Endothelial cell of umbilical vein (primary cell): Measurements from ENCODE around the gene WDR55. TPM values are rescaled to one million over a fixed set of nuclear protein-coding genes. Genes with fewer than 3 reads are reported as not detected.
"Not testable (repeated sequence)": the region's sequence is repeated elsewhere in the genome, so short reads cannot be mapped to it uniquely, and the experiment has no call there.

Experiments used
- BruUV-seq: library from RNA; stranded (reverse); fragments of 400-500 nt; replicated peaks from 2 replicates; lab custom pipeline; 2021; lab: Mats Ljungman, UMichigan
- CTCF ChIA-PET: fragments of 300-600, 350-600 bp; sonication (Branson Sonifier 250); formaldehyde crosslinking; loops from one replicate; lab custom pipeline; 2021; ENCODE audit warnings: antibody characterized with exemption, inconsistent platforms; lab: Charles Lee
- POLR2A ChIA-PET: fragments of 300-600, 350-600 bp; sonication (Branson Sonifier 250); formaldehyde crosslinking; loops from one replicate; lab custom pipeline; 2021; ENCODE audit warnings: antibody characterized with exemption, inconsistent platforms; lab: Charles Lee
- DNase-seq: peaks from one replicate; pipeline ENCODE4 v3.0.0-alpha.2; 2011; ENCODE audit warnings: low read depth, low spot score
- FAIRE-seq: peaks from 2 replicates; lab custom pipeline; 2011; peaks lifted over from hg19 to GRCh38; lab: Jason Lieb, UNC
- H2AFZ ChIP-seq: 2 replicates; pipeline ENCODE4 v1.6.0; 2012; ENCODE audit warnings: low read depth, low read length, control low read depth, inconsistent platforms
- H3K27ac ChIP-seq: 2 replicates; pipeline ENCODE4 v1.5.1; 2011; ENCODE audit warnings: low read depth, mild to moderate bottlenecking, control low read depth, low read length, moderate library complexity; ENCODE audit not compliant: insufficient read depth
- H3K27me3 ChIP-seq, 2 experiments: 2 replicates each; pipeline versions ENCODE4 v1.6.0 to v1.6.1; 2011; ENCODE audit warnings: low read length in 2 of 2, mixed read lengths in 1 of 2; ENCODE audit not compliant: control insufficient read depth in 2 of 2, insufficient read depth in 2 of 2
- H3K36me3 ChIP-seq, 2 experiments: 2 replicates in 1 of 2; 3 replicates in 1 of 2; pipeline ENCODE4 v1.5.1; 2011; ENCODE audit warnings: low read length in 2 of 2, mild to moderate bottlenecking in 1 of 2, moderate library complexity in 1 of 2; ENCODE audit not compliant: control insufficient read depth in 2 of 2, insufficient read depth in 2 of 2; ENCODE audit errors: extremely low read depth in 1 of 2
- H3K4me1 ChIP-seq: 3 replicates; pipeline ENCODE4 v1.5.1; 2011; ENCODE audit warnings: mild to moderate bottlenecking, low read length; ENCODE audit not compliant: control insufficient read depth, insufficient read depth; ENCODE audit errors: extremely low read depth
- H3K4me2 ChIP-seq: 2 replicates; pipeline ENCODE4 v1.6.1; 2011; ENCODE audit warnings: low read length, control low read depth, mixed read lengths; ENCODE audit not compliant: insufficient read depth
- H3K4me3 ChIP-seq, 3 experiments: fragments of 200-600 bp in 1 of 3; sonication (generic), shearing (Covaris generic) in 1 of 3; replicated peaks in 1 of 3; 2 replicates each; pipeline ENCODE4 v1.5.1; 2011 to 2016; ENCODE audit warnings: control low read depth in 3 of 3, low read length in 3 of 3, mild to moderate bottlenecking in 2 of 3, inconsistent platforms in 1 of 3, low read depth in 1 of 3, moderate library complexity in 1 of 3; ENCODE audit not compliant: insufficient read depth in 1 of 3
- H3K79me2 ChIP-seq: 2 replicates; pipeline ENCODE4 v1.6.0; 2012; ENCODE audit warnings: low read length, inconsistent platforms; ENCODE audit not compliant: control insufficient read depth, insufficient read depth
- H3K9ac ChIP-seq: replicated peaks from 2 replicates; pipeline ENCODE3; 2011; ENCODE audit warnings: low read length, control low read depth; ENCODE audit not compliant: insufficient read depth; ENCODE audit errors: extremely low read depth
- H3K9me1 ChIP-seq: replicated peaks from 3 replicates; pipeline ENCODE4 v1.6.0; 2011; ENCODE audit warnings: mild to moderate bottlenecking, low read length; ENCODE audit not compliant: control insufficient read depth, insufficient read depth; ENCODE audit errors: extremely low read depth
- H3K9me3 ChIP-seq: replicated peaks from 2 replicates; pipeline ENCODE4 v1.5.1; 2012; ENCODE audit warnings: low read length, inconsistent platforms; ENCODE audit not compliant: control insufficient read depth, insufficient read depth
- H4K20me1 ChIP-seq: replicated peaks from 2 replicates; pipeline ENCODE3; 2011; ENCODE audit warnings: mild to moderate bottlenecking, low read length; ENCODE audit not compliant: control insufficient read depth, insufficient read depth; ENCODE audit errors: extremely low read depth
- EZH2 ChIP-seq: IDR thresholded peaks from 2 replicates; pipeline ENCODE4 v1.6.1; 2012; ENCODE audit warnings: borderline replicate concordance, low read depth, mild to moderate bottlenecking, moderate library complexity, low read length, inconsistent platforms; ENCODE audit not compliant: severe bottlenecking
- FOS ChIP-seq: IDR thresholded peaks from 2 replicates; pipeline ENCODE4 v1.6.1; 2011; ENCODE audit warnings: mild to moderate bottlenecking, low read length, moderate library complexity, borderline replicate concordance; ENCODE audit not compliant: insufficient read depth
- GATA2 ChIP-seq: IDR thresholded peaks from 2 replicates; pipeline ENCODE4 v1.7.0; 2011; ENCODE audit warnings: low read depth, mild to moderate bottlenecking, moderate library complexity, mixed read lengths, low read length; ENCODE audit not compliant: insufficient read length, insufficient read depth
- JUN ChIP-seq: IDR thresholded peaks from 2 replicates; pipeline ENCODE4 v1.6.1; 2011; ENCODE audit warnings: borderline replicate concordance, low read depth; ENCODE audit not compliant: insufficient read length, insufficient read depth
- MYC ChIP-seq: IDR thresholded peaks from one replicate; pipeline ENCODE4 v1.6.1; 2011; ENCODE audit warnings: mild to moderate bottlenecking, low read depth, low read length
- POLR2A ChIP-seq: IDR thresholded peaks from 2 replicates; pipeline ENCODE4 v1.6.1; 2012; ENCODE audit warnings: low read depth, mild to moderate bottlenecking, control low read depth, low read length
- POLR2AphosphoS5 ChIP-seq: IDR thresholded peaks from 2 replicates; pipeline ENCODE4 v1.6.1; 2012; ENCODE audit warnings: low read depth, mild to moderate bottlenecking, control low read depth, low read length, moderate library complexity; ENCODE audit not compliant: insufficient read depth
- dilution Hi-C: fragments of 300-500 bp; cut with MboI; formaldehyde crosslinking; loops from one replicate; pipeline ENCODE4 v1.15.0; 2019; ENCODE audit warnings: low sequenced_read_pairs; ENCODE audit not compliant: extremely low pct_ligation_motif_present
- intact Hi-C: fragments of 100-400 bp; cut with micrococcal nuclease; formaldehyde crosslinking; loops from one replicate; pipeline ENCODE4 v1.10.0; 2022
- polyA plus RNA-seq, 4 experiments: library from polyadenylated mRNA; depleted of rRNA in 3 of 4; stranded (reverse) in 3 of 4; unstranded in 1 of 4; fragments of >200 nt; gene quantifications; 2 replicates each; pipeline versions ENCODE4 v1.2.1 to v1.2.3, GENCODE V29; 2011 to 2012; ENCODE audit warnings: missing spikeins in 1 of 4
- total RNA-seq: library from RNA; stranded (reverse); gene quantifications from 2 replicates; pipeline ENCODE4 v1.2.3, GENCODE V29; 2021
- TF ChIP-seq, protein P1 (sequence below), 2 donors: IDR thresholded peaks; 1 replicate in 1 of 2; 2 replicates in 1 of 2; pipeline ENCODE4 v1.5.1; 2011; ENCODE audit warnings: low read length in 2 of 2, mild to moderate bottlenecking in 2 of 2, moderate library complexity in 2 of 2, control low read depth in 1 of 2, inconsistent platforms in 1 of 2, low read depth in 1 of 2; ENCODE audit not compliant: insufficient read depth in 1 of 2; ENCODE audit errors: extremely low read depth in 1 of 2
- TF ChIP-seq, protein P2 (sequence below): IDR thresholded peaks from 2 replicates; pipeline ENCODE4 v1.6.1; 2011; ENCODE audit not compliant: insufficient read depth, insufficient read length

Gene WDR55
- total and polyA plus RNA-seq, 2 donors (not counting 3 experiments of a cell fraction or from before 2014, with no cell fraction given) = 17.5 to 25.3 TPM

DNA sequence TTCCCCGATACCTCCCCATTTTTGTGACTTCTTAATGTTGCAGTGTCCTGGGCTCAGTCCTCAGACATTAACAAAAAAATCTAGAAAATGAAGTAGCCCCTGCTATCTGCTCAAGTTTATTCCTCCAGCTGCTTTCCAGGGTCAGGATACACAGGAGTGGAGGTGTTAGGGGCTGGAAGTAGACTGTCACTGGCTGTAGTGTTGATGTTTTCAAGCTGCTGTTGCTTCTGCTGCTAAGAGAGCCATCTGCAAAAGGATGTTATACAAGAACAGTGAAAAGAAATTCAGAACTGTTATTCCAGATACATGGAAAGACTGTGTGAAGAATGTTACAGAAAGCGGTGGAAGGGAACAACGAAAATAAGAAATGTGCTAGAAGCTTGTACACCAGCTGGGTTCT is 42.4 kb upstream of the WDR55 start:
- dilution Hi-C loops = no loop called here

DNA sequence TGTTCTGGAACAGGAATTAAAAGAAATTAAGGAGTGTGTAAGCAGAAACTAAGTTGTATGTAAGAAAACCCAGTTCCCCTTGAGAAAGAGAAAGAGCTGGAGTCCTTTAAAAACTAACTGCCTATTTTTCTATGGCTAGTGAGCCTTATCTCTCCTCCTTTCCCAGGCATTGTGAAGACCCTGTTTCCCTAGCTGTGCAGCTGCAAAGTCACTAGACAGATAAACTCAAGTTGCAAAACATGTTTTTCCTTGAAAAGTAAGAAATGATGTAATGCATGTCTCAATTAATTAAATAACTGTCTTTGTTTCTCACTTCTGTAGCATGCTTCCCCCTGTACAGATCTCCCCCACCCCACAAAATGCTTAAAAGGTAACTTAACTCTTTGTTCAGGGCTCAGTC is 41.6 kb upstream of the WDR55 start:
- H3K9me1 ChIP-seq, H3K79me2 ChIP-seq, CTCF ChIA-PET, H3K4me3 ChIP-seq, H3K4me2 ChIP-seq, H3K4me1 ChIP-seq, H3K36me3 ChIP-seq, dilution Hi-C loops, intact Hi-C loops, H2AFZ ChIP-seq, POLR2A ChIA-PET, H4K20me1 ChIP-seq, H3K9ac ChIP-seq, BruUV-seq, H3K27ac ChIP-seq, FAIRE-seq, H3K9me3 ChIP-seq: not testable (repeated sequence)
- peak; percentile 14 for DNase-seq
- peaks cover 9 to 12% of the 10 kb centered on the region in 2 experiments for H3K27me3 ChIP-seq

More for the DNA sequence above, 42.4 kb upstream of the WDR55 start:
- Histone ChIP-seq H3K9me3 (no peaks in the 10 kb centered on the region), H3K4me1 (no peaks in the 10 kb centered on the region), H3K9me1 (no peaks in the 10 kb centered on the region), H3K27ac (no peak overlapping the region), H3K79me2 (no peaks in the 10 kb centered on the region), H3K4me2 (no peak overlapping the region), H3K36me3 (no peaks in the 10 kb centered on the region), H2AFZ (no peak overlapping the region), H4K20me1 (no peaks in the 10 kb centered on the region), H3K27me3 (peaks cover 9 to 12% of the 10 kb centered on the region in 2 experiments), H3K9ac (no peak overlapping the region), H3K4me3 (no peak overlapping the region)
- no TSS peak for BruUV-seq
- DNase-seq = no peak
- TF ChIP-seq, protein P1, sequence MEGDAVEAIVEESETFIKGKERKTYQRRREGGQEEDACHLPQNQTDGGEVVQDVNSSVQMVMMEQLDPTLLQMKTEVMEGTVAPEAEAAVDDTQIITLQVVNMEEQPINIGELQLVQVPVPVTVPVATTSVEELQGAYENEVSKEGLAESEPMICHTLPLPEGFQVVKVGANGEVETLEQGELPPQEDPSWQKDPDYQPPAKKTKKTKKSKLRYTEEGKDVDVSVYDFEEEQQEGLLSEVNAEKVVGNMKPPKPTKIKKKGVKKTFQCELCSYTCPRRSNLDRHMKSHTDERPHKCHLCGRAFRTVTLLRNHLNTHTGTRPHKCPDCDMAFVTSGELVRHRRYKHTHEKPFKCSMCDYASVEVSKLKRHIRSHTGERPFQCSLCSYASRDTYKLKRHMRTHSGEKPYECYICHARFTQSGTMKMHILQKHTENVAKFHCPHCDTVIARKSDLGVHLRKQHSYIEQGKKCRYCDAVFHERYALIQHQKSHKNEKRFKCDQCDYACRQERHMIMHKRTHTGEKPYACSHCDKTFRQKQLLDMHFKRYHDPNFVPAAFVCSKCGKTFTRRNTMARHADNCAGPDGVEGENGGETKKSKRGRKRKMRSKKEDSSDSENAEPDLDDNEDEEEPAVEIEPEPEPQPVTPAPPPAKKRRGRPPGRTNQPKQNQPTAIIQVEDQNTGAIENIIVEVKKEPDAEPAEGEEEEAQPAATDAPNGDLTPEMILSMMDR (IDR thresholded peaks at IDR 0.05; ENCODE audit: extremely low read depth in 1 of 2, insufficient read depth in 1 of 2, low read depth in 1 of 2, low read length in 2 of 2) = no peak
- TF ChIP-seq EZH2 (no peak), MYC (no peak), JUN (no peak), GATA2 (no peak), POLR2AphosphoS5 (no peak), POLR2A (no peak), FOS (no peak)
- TF ChIP-seq, protein P2, sequence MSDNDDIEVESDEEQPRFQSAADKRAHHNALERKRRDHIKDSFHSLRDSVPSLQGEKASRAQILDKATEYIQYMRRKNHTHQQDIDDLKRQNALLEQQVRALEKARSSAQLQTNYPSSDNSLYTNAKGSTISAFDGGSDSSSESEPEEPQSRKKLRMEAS = no peak
- FAIRE-seq = no peak
- ChIA-PET CTCF (no interaction called here), POLR2A (no interaction called here)
- intact Hi-C loops = no loop called here

DNA sequence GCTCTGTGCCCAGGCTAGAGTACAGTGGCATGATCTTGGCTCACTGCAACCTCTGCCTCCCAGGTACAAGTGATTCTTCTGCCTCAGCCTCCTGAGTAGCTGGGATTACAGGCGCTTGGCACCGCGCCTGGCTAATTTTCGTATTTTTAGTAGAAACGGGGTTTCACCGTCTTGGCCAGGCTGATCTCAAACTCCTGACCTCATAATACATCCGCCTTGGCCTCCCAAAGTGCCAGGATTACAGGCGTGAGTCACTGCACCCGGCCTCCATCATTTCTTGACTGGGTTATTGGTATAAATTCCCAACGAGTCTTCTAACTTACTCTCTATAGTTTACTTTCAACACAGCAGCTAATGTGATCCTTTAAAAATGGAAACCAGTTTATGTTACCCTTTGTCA is 39.8 kb upstream of the WDR55 start:
- H3K27ac ChIP-seq, H2AFZ ChIP-seq, H3K4me2 ChIP-seq, H4K20me1 ChIP-seq, H3K27me3 ChIP-seq, H3K9ac ChIP-seq, H3K4me3 ChIP-seq, BruUV-seq, FAIRE-seq, H3K36me3 ChIP-seq, POLR2A ChIA-PET, CTCF ChIA-PET, dilution Hi-C loops, H3K9me1 ChIP-seq, H3K79me2 ChIP-seq, H3K9me3 ChIP-seq, H3K4me1 ChIP-seq, DNase-seq, intact Hi-C loops: not testable (repeated sequence)
